Endodermal cell (in vitro differentiated cells): Measurements from ENCODE around the gene RBM44. TPM values are rescaled to one million over a fixed set of nuclear protein-coding genes. Genes with fewer than 3 reads are reported as not detected.
A peak's percentile ranks its signal among the peaks of the same experiment; 100 is the strongest.

Experiments
- DNase-seq: peaks from one replicate; pipeline ENCODE4 v3.0.0-alpha.2; 2017
- H3K27ac ChIP-seq: 2 replicates; pipeline ENCODE4 v1.5.1; 2013; ENCODE audit warnings: mild to moderate bottlenecking, low read depth, low read length, moderate library complexity
- H3K27me3 ChIP-seq: 2 replicates; pipeline ENCODE4 v1.6.1; 2013; ENCODE audit warnings: mild to moderate bottlenecking, low read length, moderate library complexity; ENCODE audit not compliant: insufficient read depth, control insufficient read depth, poor library complexity, severe bottlenecking
- H3K36me3 ChIP-seq: 2 replicates; pipeline ENCODE4 v1.7.0; 2013; ENCODE audit warnings: mild to moderate bottlenecking, low read length, moderate library complexity; ENCODE audit not compliant: control insufficient read depth, insufficient read depth
- H3K4me1 ChIP-seq: one replicate; pipeline ENCODE4 v1.7.0; 2013; ENCODE audit warnings: low read length; ENCODE audit not compliant: control insufficient read depth, insufficient read depth
- H3K4me3 ChIP-seq: 2 replicates; pipeline ENCODE4 v1.5.1; 2013; ENCODE audit warnings: mild to moderate bottlenecking, low read length, moderate library complexity
- H3K9ac ChIP-seq: 2 replicates; pipeline ENCODE4 v1.6.1; 2013; ENCODE audit warnings: mild to moderate bottlenecking, low read length, moderate library complexity; ENCODE audit not compliant: poor library complexity, severe bottlenecking; ENCODE audit errors: extremely low read depth
- H3K9me3 ChIP-seq: 2 replicates; pipeline ENCODE4 v1.6.1; 2013; ENCODE audit warnings: mild to moderate bottlenecking, low read length, moderate library complexity; ENCODE audit not compliant: control insufficient read depth
- H3K27ac Mint-ChIP-seq: 2 replicates; pipeline ENCODE4 v1.8.0; 2020; ENCODE audit warnings: mixed read lengths
- H3K27me3 Mint-ChIP-seq: 2 replicates; pipeline ENCODE4 v1.8.0; 2021; ENCODE audit warnings: mild to moderate bottlenecking, mixed read lengths; ENCODE audit not compliant: insufficient read depth
- H3K36me3 Mint-ChIP-seq: 2 replicates; pipeline ENCODE4 v1.8.0; 2020; ENCODE audit warnings: low read depth, mixed read lengths
- H3K4me1 Mint-ChIP-seq: 2 replicates; pipeline ENCODE4 v1.8.0; 2020; ENCODE audit warnings: mixed read lengths
- H3K4me3 Mint-ChIP-seq: 2 replicates; pipeline ENCODE4 v1.8.0; 2020; ENCODE audit warnings: mild to moderate bottlenecking, moderate library complexity, mixed read lengths
- H3K9me3 Mint-ChIP-seq: 2 replicates; pipeline ENCODE4 v1.8.0; 2020; ENCODE audit warnings: mild to moderate bottlenecking, mixed read lengths
- WGBS, 2 experiments: methylation state at CpG; one replicate each; pipeline versions ENCODE4 v1.1.5 to v1.1.7; 2013; ENCODE audit warnings: missing lambda C conversion rate in 2 of 2, mixed read lengths in 1 of 2; ENCODE audit not compliant: insufficient coverage in 1 of 2, insufficient read length in 1 of 2; 5-methylcytosine and 5-hydroxymethylcytosine counted together
- total RNA-seq, 2 donors: library from RNA; stranded (reverse); fragmentation: NEBNext Ultra II Directional in 1 of 2; extraction: Animal tissue kit (Norgen Biotek cat#: 25700) in 1 of 2; gene quantifications; 2 replicates in 1 of 2; 3 replicates in 1 of 2; pipeline ENCODE4 v1.2.1, GENCODE V29; 2021
- TF ChIP-seq, protein P1 (sequence below): fragments of 200-600 bp; sonication (generic); conservative IDR thresholded peaks from 2 replicates; pipeline ENCODE4 v1.5.0; 2021; ENCODE audit warnings: antibody characterized with exemption, mild to moderate bottlenecking

Gene RBM44
- total RNA-seq, 2 donors from 2014 or later: 0.42 to 1.2 TPM

GRCh38 chr2:237886685-237887481 lies 88.3 kb downstream of the RBM44 start:
- H3K27me3 Mint-ChIP-seq: no peaks in the 10 kb centered on the region
- H3K4me3 ChIP-seq: no peak overlapping the region
- H3K9me3 Mint-ChIP-seq: no peaks in the 10 kb centered on the region

GRCh38 chr2:237888389-237888788 lies 89.8 kb downstream of the RBM44 start:
- Histone ChIP-seq H3K9me3 (no peaks in the 10 kb centered on the region), H3K4me3 (no peak overlapping the region), H3K9ac (no peak overlapping the region), H3K27me3 (no peaks in the 10 kb centered on the region), H3K4me1 (no peaks in the 10 kb centered on the region), H3K27ac (no peak overlapping the region), H3K36me3 (no peaks in the 10 kb centered on the region)
- WGBS, 2 experiments: 90 to 97% methylated on average over 2 of the region's 2 CpGs
- H3K4me3 Mint-ChIP-seq: no peak overlapping the region
- TF ChIP-seq, protein P1, sequence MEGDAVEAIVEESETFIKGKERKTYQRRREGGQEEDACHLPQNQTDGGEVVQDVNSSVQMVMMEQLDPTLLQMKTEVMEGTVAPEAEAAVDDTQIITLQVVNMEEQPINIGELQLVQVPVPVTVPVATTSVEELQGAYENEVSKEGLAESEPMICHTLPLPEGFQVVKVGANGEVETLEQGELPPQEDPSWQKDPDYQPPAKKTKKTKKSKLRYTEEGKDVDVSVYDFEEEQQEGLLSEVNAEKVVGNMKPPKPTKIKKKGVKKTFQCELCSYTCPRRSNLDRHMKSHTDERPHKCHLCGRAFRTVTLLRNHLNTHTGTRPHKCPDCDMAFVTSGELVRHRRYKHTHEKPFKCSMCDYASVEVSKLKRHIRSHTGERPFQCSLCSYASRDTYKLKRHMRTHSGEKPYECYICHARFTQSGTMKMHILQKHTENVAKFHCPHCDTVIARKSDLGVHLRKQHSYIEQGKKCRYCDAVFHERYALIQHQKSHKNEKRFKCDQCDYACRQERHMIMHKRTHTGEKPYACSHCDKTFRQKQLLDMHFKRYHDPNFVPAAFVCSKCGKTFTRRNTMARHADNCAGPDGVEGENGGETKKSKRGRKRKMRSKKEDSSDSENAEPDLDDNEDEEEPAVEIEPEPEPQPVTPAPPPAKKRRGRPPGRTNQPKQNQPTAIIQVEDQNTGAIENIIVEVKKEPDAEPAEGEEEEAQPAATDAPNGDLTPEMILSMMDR: no peak
- H3K27ac Mint-ChIP-seq: no peak overlapping the region
- H3K36me3 Mint-ChIP-seq: no peaks in the 10 kb centered on the region
- no peak for DNase-seq
- H3K27me3 Mint-ChIP-seq: no peaks in the 10 kb centered on the region
- no peaks in the 10 kb centered on the region for H3K9me3 Mint-ChIP-seq
- no peaks in the 10 kb centered on the region for H3K4me1 Mint-ChIP-seq

More at GRCh38 chr2:237886685-237887481, 88.3 kb downstream of the RBM44 start:
- Mint-ChIP-seq H3K4me3 (no peak overlapping the region), H3K36me3 (no peaks in the 10 kb centered on the region), H3K27ac (no peak overlapping the region), H3K4me1 (no peaks in the 10 kb centered on the region)
- no peaks in the 10 kb centered on the region for H3K36me3 ChIP-seq
- no peak overlapping the region for H3K27ac ChIP-seq
- peak; percentile 40 for DNase-seq
- H3K9ac ChIP-seq: no peak overlapping the region
- 94 to 97% methylated on average over 16 to 23 of the region's 23 CpGs for WGBS, 2 experiments
- TF ChIP-seq, protein P1: no peak
- H3K27me3 ChIP-seq: no peaks in the 10 kb centered on the region
- no peaks in the 10 kb centered on the region for H3K4me1 ChIP-seq
- no peaks in the 10 kb centered on the region for H3K9me3 ChIP-seq

GRCh38 chr2:237889016-237889415 lies 90.4 kb downstream of the RBM44 start:
- no peaks in the 10 kb centered on the region for H3K4me1 Mint-ChIP-seq

More at GRCh38 chr2:237889016-237889415, 90.4 kb downstream of the RBM44 start:
- Mint-ChIP-seq H3K27me3 (no peaks in the 10 kb centered on the region), H3K4me3 (no peak overlapping the region), H3K36me3 (no peaks in the 10 kb centered on the region), H3K9me3 (no peaks in the 10 kb centered on the region), H3K27ac (no peak overlapping the region)
- Histone ChIP-seq H3K9ac (no peak overlapping the region), H3K27me3 (no peaks in the 10 kb centered on the region), H3K4me3 (no peak overlapping the region), H3K36me3 (no peaks in the 10 kb centered on the region), H3K9me3 (no peaks in the 10 kb centered on the region), H3K27ac (no peak overlapping the region), H3K4me1 (no peaks in the 10 kb centered on the region)
- TF ChIP-seq, protein P1: no peak
- 93 to 100% methylated on average over 2 to 7 of the region's 8 CpGs for WGBS, 2 experiments
- peak; percentile 14 for DNase-seq
